Esophagus squamous epithelium (tissue), 5 donors: ENCODE results near the gene RALA. TPM values are rescaled to one million over a fixed set of nuclear protein-coding genes. Genes with fewer than 3 reads are reported as not detected.

Experiments used
- DNase-seq: peaks from one replicate; lab custom pipeline; 2025; lab: John Stamatoyannopoulos, UW
- H3K27ac ChIP-seq, 4 donors: fragments of 200-600 bp; sonication (generic); one replicate each; pipeline ENCODE4 v1.5.1; 2016 to 2019; ENCODE audit warnings: mild to moderate bottlenecking in 1 of 4
- H3K27me3 ChIP-seq, 4 donors: fragments of 200-600 bp; sonication (generic); 1 replicate in 3 of 4; 2 replicates in 1 of 4; pipeline versions ENCODE4 v1.5.1 to v1.6.0; 2017 to 2021; ENCODE audit warnings: antibody characterized with exemption in 1 of 4
- H3K36me3 ChIP-seq, 3 donors: fragments of 200-600 bp; sonication (generic); one replicate each; pipeline ENCODE4 v1.5.1; 2016 to 2019
- H3K4me1 ChIP-seq, 3 donors: fragments of 200-600 bp; sonication (generic); one replicate each; pipeline ENCODE4 v1.5.1; 2017 to 2019
- H3K4me3 ChIP-seq, 4 donors: fragments of 200-600 bp; sonication (generic); 1 replicate in 3 of 4; 2 replicates in 1 of 4; pipeline ENCODE4 v1.5.1; 2016 to 2019; ENCODE audit warnings: mild to moderate bottlenecking in 2 of 4, moderate library complexity in 1 of 4
- H3K9me3 ChIP-seq, 3 donors: fragments of 200-600 bp; sonication (generic); one replicate each; pipeline ENCODE4 v1.5.1; 2016 to 2019
- CTCF ChIP-seq, 6 experiments: fragments of 450-650 bp in 4 of 6; fragments of 200-600 bp in 2 of 6; sonication (generic) in 2 of 6; IDR thresholded peaks; one replicate each; pipeline ENCODE4 v1.5.1; 2016 to 2019; ENCODE audit warnings: antibody characterized with exemption in 6 of 6, mild to moderate bottlenecking in 4 of 6, moderate library complexity in 4 of 6
- POLR2A ChIP-seq, 4 donors: fragments of 450-650 bp; IDR thresholded peaks; one replicate each; pipeline ENCODE4 v1.6.1; 2017; ENCODE audit warnings: antibody characterized with exemption in 4 of 4, mild to moderate bottlenecking in 4 of 4, moderate library complexity in 3 of 4
- WGBS, 2 donors: methylation state at CpG; one replicate each; pipeline ENCODE4 v1.1.5; 2018; 5-methylcytosine and 5-hydroxymethylcytosine counted together
- intact Hi-C: fragments of 100-400 bp; cut with DNase I; formaldehyde crosslinking; loops from one replicate; pipeline ENCODE4 v1.15.0; 2022
- total RNA-seq, 4 donors: library from RNA; depleted of rRNA; stranded (reverse); fragments of >200 nt; gene quantifications; one replicate each; pipeline ENCODE4 v1.1.0, GENCODE V29; 2016
- donor health status: DM: yes; HTN: yes; CAD: no.

The RALA gene
- total RNA-seq, 4 donors from 2014 or later = 32.8 to 49.6 (median 39.9) TPM

GRCh38 chr7:39741942-39742623 is 118.7 kb downstream of the RALA start:
- no peaks in the 10 kb centered on the region for H3K9me3 ChIP-seq
- peak in 5 of 6 experiments; percentile 18 to 62 (median 35) for TF ChIP-seq CTCF (IDR thresholded peaks at IDR 0.05)
- TF ChIP-seq POLR2A (IDR thresholded peaks at IDR 0.05) = no peak
- H3K4me3 ChIP-seq = no peak overlapping the region
- H3K27me3 ChIP-seq = no peaks in the 10 kb centered on the region
- peaks cover 0 to 36% (median 5%) of the 10 kb centered on the region in 3 donors for H3K4me1 ChIP-seq
- intact Hi-C loops = loop anchor here (5.0 to 10.0 kb wide), 2 partner anchors 127 to 165 kb away; no protein-coding TSS in a partner anchor
- 76 to 83% methylated on average over 6 to 13 of the region's 13 CpGs for WGBS, 2 donors
- H3K27ac ChIP-seq = peak overlapping the region in 2 of 4 donors; percentile 8 to 17
- peaks cover 0 to 27% (median 0%) of the 10 kb centered on the region in 3 donors for H3K36me3 ChIP-seq
- no peak for DNase-seq

GRCh38 chr7:39744620-39745019 is 121.2 kb downstream of the RALA start:
- intact Hi-C loops = loop anchor here (5.0 to 10.0 kb wide), 2 partner anchors 130 to 167 kb away; no protein-coding TSS in a partner anchor
- Histone ChIP-seq H3K4me3 (no peak overlapping the region), H3K27ac (no peak overlapping the region), H3K9me3 (no peaks in the 10 kb centered on the region), H3K36me3 (peaks cover 0 to 27% (median 0%) of the 10 kb centered on the region in 3 donors), H3K4me1 (peaks cover 0 to 38% (median 5%) of the 10 kb centered on the region in 3 donors), H3K27me3 (no peaks in the 10 kb centered on the region)
- no peak for DNase-seq
- TF ChIP-seq CTCF (IDR thresholded peaks at IDR 0.05) (no peak), POLR2A (IDR thresholded peaks at IDR 0.05) (no peak)
- 42 to 55% methylated on average over 2 of the region's 2 CpGs for WGBS, 2 donors

- 50 to 70% methylated on average over 1 to 4 of the region's 4 CpGs for WGBS, 2 donors
- DNase-seq = no peak
- TF ChIP-seq CTCF (IDR thresholded peaks at IDR 0.05) (no peak), POLR2A (IDR thresholded peaks at IDR 0.05) (no peak)
- Histone ChIP-seq H3K4me1 (peaks cover 0 to 38% (median 5%) of the 10 kb centered on the region in 3 donors), H3K36me3 (peaks cover 0 to 27% (median 0%) of the 10 kb centered on the region in 3 donors), H3K27me3 (no peaks in the 10 kb centered on the region), H3K9me3 (no peaks in the 10 kb centered on the region), H3K27ac (no peak overlapping the region), H3K4me3 (no peak overlapping the region)
- intact Hi-C loops = loop anchor here (10.0 kb wide), 1 partner anchor 131 kb away; no protein-coding TSS in a partner anchor
Measured at GRCh38 chr7:39745320-39745719, 121.9 kb downstream of the RALA start.

- intact Hi-C loops = loop anchor here (10.0 kb wide), 1 partner anchor 131 kb away; no protein-coding TSS in a partner anchor
- Histone ChIP-seq H3K27me3 (no peaks in the 10 kb centered on the region), H3K36me3 (peaks cover 0 to 27% (median 0%) of the 10 kb centered on the region in 3 donors), H3K9me3 (no peaks in the 10 kb centered on the region), H3K27ac (no peak overlapping the region), H3K4me3 (no peak overlapping the region), H3K4me1 (peaks cover 0 to 46% (median 5%) of the 10 kb centered on the region in 3 donors)
- WGBS, 2 donors = 12 to 19% methylated on average over 11 of the region's 11 CpGs
- DNase-seq = no peak
- TF ChIP-seq POLR2A (IDR thresholded peaks at IDR 0.05) = no peak
- TF ChIP-seq CTCF (IDR thresholded peaks at IDR 0.05) = peak; percentile 43 to 86 (median 77)
Measured at GRCh38 chr7:39746103-39746819, 122.9 kb downstream of the RALA start.
